Astrocyte (in vitro differentiated cells and primary cell): Measurements from ENCODE around the gene HDAC8. TPM values are rescaled to one million over a fixed set of nuclear protein-coding genes. Genes with fewer than 3 reads are reported as not detected.

Experiments used
- DNase-seq: peaks from one replicate; pipeline ENCODE4 v3.0.0-alpha.2; 2010; ENCODE audit warnings: low read depth
- FAIRE-seq: peaks from 2 replicates; lab custom pipeline; 2011; peaks lifted over from hg19 to GRCh38; lab: Jason Lieb, UNC
- H2AFZ ChIP-seq: 2 replicates; pipeline ENCODE4 v1.6.0; 2012; ENCODE audit warnings: low read depth, low read length, inconsistent platforms
- H3K27ac ChIP-seq: 2 replicates; pipeline ENCODE4 v1.5.1; 2011; ENCODE audit warnings: low read depth, low read length, inconsistent platforms
- H3K27me3 ChIP-seq: 2 replicates; pipeline ENCODE4 v1.6.0; 2011; ENCODE audit warnings: low read length, inconsistent platforms; ENCODE audit not compliant: insufficient read depth
- H3K36me3 ChIP-seq: 2 replicates; pipeline ENCODE4 v1.5.1; 2011; ENCODE audit warnings: low read length, inconsistent platforms; ENCODE audit not compliant: insufficient read depth
- H3K4me1 ChIP-seq: 2 replicates; pipeline ENCODE4 v1.5.1; 2011; ENCODE audit warnings: low read length, inconsistent platforms; ENCODE audit not compliant: insufficient read depth
- H3K4me2 ChIP-seq: 2 replicates; pipeline ENCODE4 v1.6.0; 2012; ENCODE audit warnings: low read length, inconsistent platforms
- H3K4me3 ChIP-seq: 2 replicates; pipeline ENCODE4 v1.5.1; 2011; ENCODE audit warnings: low read depth, mild to moderate bottlenecking, low read length, inconsistent platforms; ENCODE audit not compliant: insufficient read depth
- H3K79me2 ChIP-seq: 2 replicates; pipeline ENCODE4 v1.6.0; 2012; ENCODE audit warnings: mild to moderate bottlenecking, low read length, inconsistent platforms; ENCODE audit not compliant: insufficient read depth
- H3K9ac ChIP-seq: 2 replicates; pipeline ENCODE4 v1.6.0; 2012; ENCODE audit warnings: mild to moderate bottlenecking, low read length, inconsistent platforms
- H3K9me3 ChIP-seq: 2 replicates; pipeline ENCODE4 v1.5.1; 2012; ENCODE audit warnings: low read depth, mild to moderate bottlenecking, low read length, inconsistent platforms; ENCODE audit not compliant: insufficient read depth
- H4K20me1 ChIP-seq: 2 replicates; pipeline ENCODE4 v1.6.0; 2012; ENCODE audit warnings: low read length, inconsistent platforms; ENCODE audit not compliant: insufficient read depth
- H3K27ac Mint-ChIP-seq: one replicate; pipeline ENCODE4 v1.8.0; 2021; ENCODE audit warnings: mild to moderate bottlenecking, mixed read lengths; ENCODE audit not compliant: unreplicated experiment
- H3K27me3 Mint-ChIP-seq: one replicate; pipeline ENCODE4 v1.8.0; 2021; ENCODE audit warnings: low read depth, mixed read lengths; ENCODE audit not compliant: unreplicated experiment
- H3K36me3 Mint-ChIP-seq: one replicate; pipeline ENCODE4 v1.8.0; 2021; ENCODE audit warnings: low read depth, mixed read lengths; ENCODE audit not compliant: unreplicated experiment
- H3K4me1 Mint-ChIP-seq: one replicate; pipeline ENCODE4 v1.8.0; 2021; ENCODE audit warnings: low read depth, mixed read lengths; ENCODE audit not compliant: unreplicated experiment
- H3K4me3 Mint-ChIP-seq: one replicate; pipeline ENCODE4 v1.8.0; 2021; ENCODE audit warnings: mild to moderate bottlenecking, moderate library complexity, mixed read lengths; ENCODE audit not compliant: unreplicated experiment
- H3K9me3 Mint-ChIP-seq: one replicate; pipeline ENCODE4 v1.8.0; 2021; ENCODE audit warnings: mild to moderate bottlenecking, mixed read lengths; ENCODE audit not compliant: unreplicated experiment
- CTCF ChIP-seq: IDR thresholded peaks from 2 replicates; pipeline ENCODE4 v1.5.1; 2011; ENCODE audit warnings: low read depth, mild to moderate bottlenecking, inconsistent platforms, low read length, moderate library complexity; ENCODE audit not compliant: insufficient read depth
- EZH2 ChIP-seq: IDR thresholded peaks from 2 replicates; pipeline ENCODE4 v1.6.1; 2012; ENCODE audit warnings: mild to moderate bottlenecking, low read length, inconsistent platforms; ENCODE audit not compliant: insufficient read depth
- total RNA-seq: library from RNA; stranded (reverse); gene quantifications from 2 replicates; pipeline ENCODE4 v1.2.1, GENCODE V29; 2021

Gene HDAC8
- total RNA-seq, 1 donor from 2014 or later, result 23.6 TPM

DNA sequence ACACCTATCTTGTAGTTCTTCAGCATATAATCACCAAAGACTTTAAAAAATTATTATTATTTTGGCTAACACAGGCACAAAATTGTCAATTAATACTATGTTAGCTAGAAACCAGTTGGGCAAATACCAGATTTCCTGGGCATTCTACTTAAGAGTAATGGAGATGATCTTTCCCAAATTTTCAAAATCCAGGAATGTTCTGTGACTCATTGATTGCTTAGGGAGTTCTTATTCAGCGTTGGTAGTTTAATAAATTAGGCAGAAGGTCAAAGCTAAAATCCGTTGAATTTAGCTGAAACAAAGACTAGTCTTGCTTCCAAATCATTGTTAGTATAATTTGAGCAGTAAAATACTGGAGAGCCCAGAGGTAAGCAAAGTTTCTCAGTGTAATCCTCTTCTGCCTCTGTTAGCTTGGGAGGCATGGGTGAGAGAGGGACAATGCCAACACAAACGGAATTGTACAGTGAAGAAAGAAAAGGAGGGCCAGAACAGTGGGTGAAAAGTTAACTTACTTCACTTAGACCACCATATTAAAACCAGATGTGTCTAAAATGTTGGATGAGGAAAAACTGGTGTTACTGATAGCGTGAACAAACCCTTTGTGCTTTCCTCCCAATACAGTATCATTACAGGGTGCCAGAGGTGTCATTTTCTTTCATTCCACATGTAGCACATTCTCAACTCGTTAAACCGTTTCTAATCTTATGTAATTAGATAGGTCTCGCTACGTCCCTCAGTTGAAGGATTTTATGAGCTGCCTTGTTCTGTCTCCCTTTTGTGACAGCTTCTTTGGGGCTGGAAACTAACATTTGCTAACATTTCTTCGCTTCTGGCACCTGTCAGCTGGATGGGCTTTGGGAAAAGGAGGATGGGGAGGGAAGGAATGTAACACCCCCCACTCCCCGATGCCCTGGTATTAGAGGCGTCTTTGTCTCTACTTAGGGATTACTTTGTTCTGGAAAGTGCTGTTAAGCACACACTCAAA lies 179.5 kb downstream of the HDAC8 start:
- Histone ChIP-seq H3K9me3 (no peaks in the 10 kb centered on the region), H3K4me3 (no peak overlapping the region), H3K4me1 (peaks cover 3% of the 10 kb centered on the region), H3K36me3 (no peaks in the 10 kb centered on the region), H3K79me2 (no peaks in the 10 kb centered on the region), H4K20me1 (no peaks in the 10 kb centered on the region), H3K27ac (no peak overlapping the region), H2AFZ (no peak overlapping the region), H3K9ac (no peak overlapping the region), H3K27me3 (no peaks in the 10 kb centered on the region), H3K4me2 (no peak overlapping the region)
- Mint-ChIP-seq H3K27me3 (no peaks in the 10 kb centered on the region), H3K4me3 (no peak overlapping the region), H3K27ac (no peak overlapping the region), H3K36me3 (no peaks in the 10 kb centered on the region), H3K4me1 (peaks cover 21% of the 10 kb centered on the region), H3K9me3 (no peaks in the 10 kb centered on the region)
- DNase-seq (no peak), FAIRE-seq (peak; percentile 86)
- no peak for TF ChIP-seq EZH2
- no peak for TF ChIP-seq CTCF

DNA sequence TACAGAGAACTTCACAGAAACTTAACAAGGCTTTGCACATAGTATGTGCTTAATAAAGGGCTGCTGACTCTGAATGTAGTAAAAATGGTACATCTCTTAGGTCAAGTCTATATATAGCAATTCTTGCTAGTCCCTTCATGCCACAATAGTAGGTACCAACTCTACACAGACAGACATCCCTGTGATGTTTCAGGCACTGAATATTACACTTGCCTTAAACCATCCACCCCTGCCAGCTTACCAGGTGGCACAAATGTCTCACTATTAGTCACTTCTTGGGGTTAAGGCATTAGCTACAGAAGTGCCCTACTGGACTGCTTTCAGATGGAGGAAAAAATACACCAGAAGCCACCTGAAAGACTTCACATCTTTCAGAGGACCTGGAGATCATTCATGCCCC lies 180.6 kb downstream of the HDAC8 start:
- Histone ChIP-seq H3K36me3 (no peaks in the 10 kb centered on the region), H3K27ac (no peak overlapping the region), H3K9ac (no peak overlapping the region), H3K27me3 (no peaks in the 10 kb centered on the region), H2AFZ (no peak overlapping the region), H3K79me2 (no peaks in the 10 kb centered on the region), H3K4me1 (peaks cover 3% of the 10 kb centered on the region), H4K20me1 (no peaks in the 10 kb centered on the region), H3K4me2 (no peak overlapping the region), H3K4me3 (no peak overlapping the region), H3K9me3 (no peaks in the 10 kb centered on the region)
- no peaks in the 10 kb centered on the region for H3K9me3 Mint-ChIP-seq
- peaks cover 21% of the 10 kb centered on the region for H3K4me1 Mint-ChIP-seq
- FAIRE-seq, result peak; percentile 34
- no peaks in the 10 kb centered on the region for H3K27me3 Mint-ChIP-seq
- H3K4me3 Mint-ChIP-seq, result no peak overlapping the region
- no peak overlapping the region for H3K27ac Mint-ChIP-seq
- no peaks in the 10 kb centered on the region for H3K36me3 Mint-ChIP-seq
- no peak for DNase-seq
- no peak for TF ChIP-seq CTCF
- no peak for TF ChIP-seq EZH2

DNA sequence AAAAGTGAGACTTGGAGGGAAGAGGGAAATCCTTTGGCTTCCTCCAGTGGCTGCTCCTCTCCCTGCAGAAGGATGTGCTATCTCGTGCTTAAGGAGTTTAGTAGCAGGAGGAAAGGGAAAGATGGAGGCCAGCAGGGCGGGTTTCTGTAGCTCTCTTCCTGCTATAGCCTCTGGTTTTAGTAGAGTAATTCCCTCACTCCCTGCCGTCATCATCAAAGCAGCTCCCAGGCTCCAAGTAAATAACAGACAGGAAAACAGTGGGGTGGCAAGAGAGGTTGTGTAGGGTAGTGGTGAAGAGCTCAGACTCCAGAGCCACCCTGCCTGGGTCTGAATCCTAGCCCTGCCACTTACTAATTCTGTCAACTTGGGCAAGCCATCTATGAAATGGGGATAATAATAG lies 185.4 kb downstream of the HDAC8 start:
- Histone ChIP-seq H3K27me3 (no peaks in the 10 kb centered on the region), H3K4me2 (no peak overlapping the region), H3K4me1 (no peaks in the 10 kb centered on the region), H3K9me3 (no peaks in the 10 kb centered on the region), H2AFZ (no peak overlapping the region), H4K20me1 (no peaks in the 10 kb centered on the region), H3K36me3 (no peaks in the 10 kb centered on the region), H3K9ac (no peak overlapping the region), H3K4me3 (no peak overlapping the region), H3K27ac (no peak overlapping the region), H3K79me2 (no peaks in the 10 kb centered on the region)
- Mint-ChIP-seq H3K4me1 (peaks cover 4% of the 10 kb centered on the region), H3K4me3 (no peak overlapping the region), H3K9me3 (no peaks in the 10 kb centered on the region), H3K27me3 (no peaks in the 10 kb centered on the region), H3K27ac (no peak overlapping the region), H3K36me3 (peaks cover 3% of the 10 kb centered on the region)
- FAIRE-seq (no peak), DNase-seq (no peak)
- TF ChIP-seq EZH2, result no peak
- TF ChIP-seq CTCF, result no peak
